ENCODE results near the gene USP6NL. TPM values are rescaled to one million over a fixed set of nuclear protein-coding genes. Genes with fewer than 3 reads are reported as not detected.

The USP6NL gene
- total and polyA plus RNA-seq, 4 donors = 24.6 to 30.8 (median 27.8) TPM

DNA sequence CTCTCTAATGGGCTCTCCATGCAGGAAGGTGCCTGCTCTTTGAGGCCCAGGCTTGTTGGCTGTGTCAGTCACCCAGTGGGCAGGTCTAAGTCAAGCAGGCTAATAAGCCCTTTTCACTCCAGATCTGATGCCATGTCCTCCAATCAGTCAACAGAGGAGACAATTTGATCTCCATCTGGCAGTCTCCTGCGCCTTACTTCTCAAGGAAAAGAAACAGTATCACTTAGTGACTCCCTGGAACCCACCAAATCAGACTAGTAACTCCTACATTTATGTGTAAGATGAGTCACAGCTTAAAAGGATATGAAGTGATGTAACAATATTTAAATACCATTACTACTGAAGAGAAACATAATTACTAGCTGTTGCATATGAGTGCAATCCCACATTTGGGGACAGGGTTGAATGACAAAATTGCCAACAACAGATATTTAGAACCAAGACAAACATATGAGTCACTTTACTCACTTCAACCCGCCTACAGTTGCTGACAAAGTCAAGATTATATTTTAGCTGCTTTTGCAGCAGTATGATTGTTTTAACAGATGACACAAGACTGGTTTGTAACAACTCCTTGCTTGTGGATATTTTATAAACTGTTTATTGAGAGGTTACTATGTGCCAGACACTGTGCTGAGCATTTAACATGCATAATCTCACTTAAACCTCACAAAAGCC, 72.1 kb downstream of the USP6NL start:
- no peaks in the 10 kb centered on the region for H3K9me3 ChIP-seq (ENCODE audit: control insufficient read depth, insufficient read depth, low read length)
- whole genome bisulfite sequencing (ENCODE audit: insufficient coverage) = no CpG with 5 or more reads among the region's 2 CpGs
- no peaks in the 10 kb centered on the region for H3K36me3 ChIP-seq (ENCODE audit: control insufficient read depth, insufficient read depth, low read length)
- H3K4me3 ChIP-seq (ENCODE audit: low read depth, low read length) = no peak overlapping the region
- no peak for DNase-seq (ENCODE audit: low read depth in 4 of 6, low spot score in 6 of 6)
- no peak overlapping the region for H3K27ac ChIP-seq (ENCODE audit: low read depth, low read length)
- no peaks in the 10 kb centered on the region for H3K4me1 ChIP-seq (ENCODE audit: control insufficient read depth, insufficient read depth, low read length)
- H3K27me3 ChIP-seq (ENCODE audit: control insufficient read depth, insufficient read depth, low read length) = no peaks in the 10 kb centered on the region

DNA sequence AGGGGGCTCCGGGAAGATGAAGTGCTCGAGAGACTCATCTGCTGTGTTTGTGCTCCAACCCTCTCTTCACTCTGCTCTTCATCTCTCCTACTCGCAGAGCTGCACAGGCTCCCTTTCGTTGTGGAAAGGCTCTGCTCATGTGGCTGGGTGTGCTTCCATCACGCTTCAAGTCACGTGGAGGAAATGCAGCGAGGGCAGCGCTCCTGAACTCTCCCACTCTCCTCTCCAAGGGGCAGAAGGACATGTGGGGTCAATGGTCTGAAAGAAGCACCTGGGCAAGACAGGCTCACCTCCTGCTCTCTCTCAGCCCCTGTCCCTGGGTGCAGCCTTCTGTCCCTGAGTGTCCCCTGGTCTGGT, 72.6 kb downstream of the USP6NL start:
- Histone ChIP-seq H3K4me1 (ENCODE audit: control insufficient read depth, insufficient read depth, low read length) (no peaks in the 10 kb centered on the region), H3K9me3 (ENCODE audit: control insufficient read depth, insufficient read depth, low read length) (no peaks in the 10 kb centered on the region), H3K36me3 (ENCODE audit: control insufficient read depth, insufficient read depth, low read length) (no peaks in the 10 kb centered on the region), H3K27ac (ENCODE audit: low read depth, low read length) (no peak overlapping the region), H3K27me3 (ENCODE audit: control insufficient read depth, insufficient read depth, low read length) (no peaks in the 10 kb centered on the region), H3K4me3 (ENCODE audit: low read depth, low read length) (no peak overlapping the region)
- no peak for DNase-seq (ENCODE audit: low read depth in 4 of 6, low spot score in 6 of 6)
- 86% methylated on average over 2 of the region's 8 CpGs for WGBS (ENCODE audit: insufficient coverage)

DNA sequence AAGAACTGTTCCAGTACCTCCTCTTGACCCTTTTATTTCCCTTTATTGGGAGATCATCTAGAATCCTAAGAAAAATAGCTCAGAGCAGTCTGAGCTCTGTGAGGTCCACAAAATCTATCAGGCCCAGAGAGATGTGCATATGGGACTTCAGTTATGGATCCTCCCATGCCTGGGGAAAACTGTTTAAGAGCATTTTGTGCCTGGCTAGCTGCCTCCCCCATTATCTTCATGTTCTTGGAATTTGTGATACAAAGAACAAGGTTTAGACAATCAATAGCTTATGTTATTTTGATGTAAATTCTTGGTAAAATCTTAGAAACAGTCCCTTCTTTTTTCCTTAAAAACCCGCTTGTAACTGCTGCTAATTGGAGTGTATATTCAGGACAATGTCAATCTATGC, 75.2 kb downstream of the USP6NL start:
- H3K4me3 ChIP-seq (ENCODE audit: low read depth, low read length) = no peak overlapping the region
- no peak for DNase-seq (ENCODE audit: low read depth in 4 of 6, low spot score in 6 of 6)
- no peaks in the 10 kb centered on the region for H3K4me1 ChIP-seq (ENCODE audit: control insufficient read depth, insufficient read depth, low read length)
- H3K27ac ChIP-seq (ENCODE audit: low read depth, low read length) = no peak overlapping the region
- WGBS (ENCODE audit: insufficient coverage) = no CpG with 5 or more reads among the region's 1 CpG
- H3K9me3 ChIP-seq (ENCODE audit: control insufficient read depth, insufficient read depth, low read length) = no peaks in the 10 kb centered on the region
- H3K27me3 ChIP-seq (ENCODE audit: control insufficient read depth, insufficient read depth, low read length) = no peaks in the 10 kb centered on the region
- no peaks in the 10 kb centered on the region for H3K36me3 ChIP-seq (ENCODE audit: control insufficient read depth, insufficient read depth, low read length)

DNA sequence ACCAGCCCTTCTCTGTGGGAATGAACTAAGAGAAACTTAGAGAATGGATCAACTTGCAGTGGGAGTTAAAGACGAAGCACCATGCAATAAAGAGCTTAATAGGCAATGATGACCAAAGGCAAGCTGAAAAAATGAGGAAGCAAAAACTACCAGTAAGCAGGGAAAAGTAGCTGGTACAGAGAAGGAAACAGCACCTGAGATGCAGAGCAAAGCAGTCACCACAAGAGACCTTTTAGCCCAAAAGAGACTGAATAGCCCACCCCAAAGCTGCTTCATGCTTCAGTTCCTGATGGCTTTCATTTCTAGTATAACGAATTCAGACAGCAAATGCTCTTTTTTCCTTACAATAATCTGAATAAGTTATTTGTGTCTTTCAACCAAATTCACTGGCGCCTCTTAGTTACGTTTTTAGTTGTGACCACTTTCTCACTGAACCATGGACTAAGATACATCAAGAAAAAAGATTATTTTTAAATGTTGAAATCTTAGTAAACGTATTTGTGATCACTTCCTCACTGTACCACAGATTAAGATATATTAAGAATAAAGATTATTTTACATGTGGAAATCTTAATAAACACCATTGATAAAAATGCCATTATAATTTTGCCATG, 76.0 kb downstream of the USP6NL start:
- no peaks in the 10 kb centered on the region for H3K4me1 ChIP-seq (ENCODE audit: control insufficient read depth, insufficient read depth, low read length)
- no peak overlapping the region for H3K27ac ChIP-seq (ENCODE audit: low read depth, low read length)
- 71% methylated on average over 1 of the region's 5 CpGs for WGBS (ENCODE audit: insufficient coverage)
- no peak overlapping the region for H3K4me3 ChIP-seq (ENCODE audit: low read depth, low read length)
- H3K27me3 ChIP-seq (ENCODE audit: control insufficient read depth, insufficient read depth, low read length) = no peaks in the 10 kb centered on the region
- no peaks in the 10 kb centered on the region for H3K36me3 ChIP-seq (ENCODE audit: control insufficient read depth, insufficient read depth, low read length)
- H3K9me3 ChIP-seq (ENCODE audit: control insufficient read depth, insufficient read depth, low read length) = no peaks in the 10 kb centered on the region
- no peak for DNase-seq (ENCODE audit: low read depth in 4 of 6, low spot score in 6 of 6)

DNA sequence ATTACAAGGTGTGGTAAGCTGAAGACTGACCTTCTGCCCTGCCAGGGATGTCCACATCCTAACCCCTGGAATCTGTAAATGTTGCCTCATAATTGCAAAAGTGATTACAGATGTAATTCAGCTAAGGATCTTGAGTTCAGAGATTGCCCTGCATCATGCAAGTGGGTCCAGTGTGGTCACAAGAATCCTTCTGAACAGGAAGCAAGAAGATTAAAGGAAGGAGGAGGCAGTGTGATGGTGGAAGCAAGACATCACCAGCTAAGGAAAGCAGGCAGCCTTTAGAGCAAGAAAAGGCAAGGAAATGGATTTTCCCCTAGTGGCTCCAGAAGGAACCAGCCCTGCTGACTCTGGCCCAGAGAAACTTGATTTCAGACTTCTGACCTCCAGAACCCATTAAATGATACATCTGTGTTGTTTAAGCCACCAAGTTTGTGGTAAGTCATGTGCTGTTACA, 78.1 kb downstream of the USP6NL start:
- Histone ChIP-seq H3K27ac (ENCODE audit: low read depth, low read length) (peak overlapping the region; percentile 82), H3K36me3 (ENCODE audit: control insufficient read depth, insufficient read depth, low read length) (no peaks in the 10 kb centered on the region), H3K27me3 (ENCODE audit: control insufficient read depth, insufficient read depth, low read length) (no peaks in the 10 kb centered on the region), H3K4me3 (ENCODE audit: low read depth, low read length) (no peak overlapping the region), H3K4me1 (ENCODE audit: control insufficient read depth, insufficient read depth, low read length) (no peaks in the 10 kb centered on the region), H3K9me3 (ENCODE audit: control insufficient read depth, insufficient read depth, low read length) (no peaks in the 10 kb centered on the region)
- DNase-seq (ENCODE audit: low read depth in 4 of 6, low spot score in 6 of 6) = no peak

DNA sequence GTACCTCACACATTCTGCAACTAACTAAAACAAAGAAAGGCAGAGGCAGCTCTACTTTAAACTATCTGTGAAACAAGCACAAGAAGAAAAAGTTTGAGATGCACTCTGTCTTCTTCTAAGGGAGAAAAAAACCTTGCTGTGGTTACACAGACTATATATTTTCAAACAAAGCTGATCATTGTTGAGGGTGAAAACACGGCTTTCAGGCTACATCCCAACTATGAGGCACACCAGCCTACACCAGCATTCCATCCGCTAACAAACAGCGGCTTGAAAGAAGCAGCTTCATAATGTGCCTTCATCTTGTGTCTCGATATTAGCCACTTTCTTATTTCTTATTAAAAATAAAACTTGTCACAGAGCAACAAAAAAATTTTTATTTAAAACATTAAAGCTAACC, 79.1 kb downstream of the USP6NL start:
- Histone ChIP-seq H3K27me3 (ENCODE audit: control insufficient read depth, insufficient read depth, low read length) (no peaks in the 10 kb centered on the region), H3K36me3 (ENCODE audit: control insufficient read depth, insufficient read depth, low read length) (no peaks in the 10 kb centered on the region), H3K4me3 (ENCODE audit: low read depth, low read length) (peak overlapping the region; percentile 37), H3K27ac (ENCODE audit: low read depth, low read length) (peak overlapping the region; percentile 82), H3K4me1 (ENCODE audit: control insufficient read depth, insufficient read depth, low read length) (no peaks in the 10 kb centered on the region), H3K9me3 (ENCODE audit: control insufficient read depth, insufficient read depth, low read length) (no peaks in the 10 kb centered on the region)
- WGBS (ENCODE audit: insufficient coverage) = 0% methylated on average over 1 of the region's 4 CpGs
- peak in 4 of 6 donors; percentile 5 to 53 (median 32) for DNase-seq (ENCODE audit: low read depth in 4 of 6, low spot score in 6 of 6)

DNA sequence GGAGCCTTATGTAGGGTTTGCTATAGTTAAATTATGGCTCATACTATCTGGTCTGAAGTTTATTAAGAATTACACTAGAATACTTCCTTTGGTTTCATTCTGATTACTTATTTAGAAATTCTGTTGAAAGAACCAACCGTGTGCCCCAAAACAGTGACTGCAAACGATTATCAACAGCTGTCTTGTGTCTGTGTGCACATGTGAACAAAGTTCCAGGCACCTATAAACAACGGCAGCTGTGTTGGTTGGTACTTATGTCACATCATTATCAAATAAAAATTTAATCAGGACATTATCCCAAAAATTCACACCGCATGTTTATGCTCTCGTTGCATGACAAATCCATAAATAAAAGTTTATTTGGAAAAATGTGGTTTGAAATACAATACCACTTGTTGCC, 80.6 kb downstream of the USP6NL start:
- H3K27me3 ChIP-seq (ENCODE audit: control insufficient read depth, insufficient read depth, low read length) = no peaks in the 10 kb centered on the region

DNA sequence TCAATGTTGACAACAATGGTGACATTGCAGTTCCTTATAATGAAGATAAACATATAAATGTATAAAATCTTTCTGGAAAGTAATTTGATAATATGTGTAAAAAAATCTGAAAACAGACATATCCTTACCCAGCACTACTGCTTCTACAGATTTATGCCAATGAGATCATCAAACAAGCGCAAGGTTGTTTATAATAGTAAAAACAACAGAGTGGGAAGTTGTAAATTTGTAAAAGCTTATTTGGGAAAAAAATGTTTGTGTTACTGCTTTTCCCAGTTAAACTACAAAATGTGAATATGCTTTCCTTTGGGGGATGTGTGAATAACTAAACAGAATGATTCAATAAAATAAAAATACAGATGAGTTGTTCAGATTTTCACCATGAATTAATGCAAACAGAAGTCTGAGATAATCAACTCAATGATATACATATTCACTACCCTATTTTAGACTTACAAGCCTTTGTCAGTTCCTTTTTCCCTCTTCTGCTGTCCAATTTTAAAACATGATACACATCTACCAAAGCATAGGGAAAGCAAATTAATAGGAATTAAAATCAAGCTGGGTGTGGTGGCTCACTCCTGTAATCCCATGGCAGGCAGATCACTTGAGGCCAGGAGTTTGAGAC, 82.1 kb downstream of the USP6NL start:
- Histone ChIP-seq H3K4me3 (ENCODE audit: low read depth, low read length) (peak overlapping the region; percentile 4), H3K27ac (ENCODE audit: low read depth, low read length) (no peak overlapping the region), H3K9me3 (ENCODE audit: control insufficient read depth, insufficient read depth, low read length) (no peaks in the 10 kb centered on the region), H3K36me3 (ENCODE audit: control insufficient read depth, insufficient read depth, low read length) (no peaks in the 10 kb centered on the region), H3K4me1 (ENCODE audit: control insufficient read depth, insufficient read depth, low read length) (no peaks in the 10 kb centered on the region), H3K27me3 (ENCODE audit: control insufficient read depth, insufficient read depth, low read length) (no peaks in the 10 kb centered on the region)
- DNase-seq (ENCODE audit: low read depth in 4 of 6, low spot score in 6 of 6) = no peak
- WGBS (ENCODE audit: insufficient coverage) = no CpG with 5 or more reads among the region's 1 CpG

More for the DNA sequence above, 80.6 kb downstream of the USP6NL start:
- no peaks in the 10 kb centered on the region for H3K4me1 ChIP-seq (ENCODE audit: control insufficient read depth, insufficient read depth, low read length)
- no peaks in the 10 kb centered on the region for H3K9me3 ChIP-seq (ENCODE audit: control insufficient read depth, insufficient read depth, low read length)
- no peaks in the 10 kb centered on the region for H3K36me3 ChIP-seq (ENCODE audit: control insufficient read depth, insufficient read depth, low read length)
- H3K27ac ChIP-seq (ENCODE audit: low read depth, low read length) = no peak overlapping the region
- H3K4me3 ChIP-seq (ENCODE audit: low read depth, low read length) = peak overlapping the region; percentile 37
- DNase-seq (ENCODE audit: low read depth in 4 of 6, low spot score in 6 of 6) = no peak
- no CpG with 5 or more reads among the region's 5 CpGs for WGBS (ENCODE audit: insufficient coverage)

DNA sequence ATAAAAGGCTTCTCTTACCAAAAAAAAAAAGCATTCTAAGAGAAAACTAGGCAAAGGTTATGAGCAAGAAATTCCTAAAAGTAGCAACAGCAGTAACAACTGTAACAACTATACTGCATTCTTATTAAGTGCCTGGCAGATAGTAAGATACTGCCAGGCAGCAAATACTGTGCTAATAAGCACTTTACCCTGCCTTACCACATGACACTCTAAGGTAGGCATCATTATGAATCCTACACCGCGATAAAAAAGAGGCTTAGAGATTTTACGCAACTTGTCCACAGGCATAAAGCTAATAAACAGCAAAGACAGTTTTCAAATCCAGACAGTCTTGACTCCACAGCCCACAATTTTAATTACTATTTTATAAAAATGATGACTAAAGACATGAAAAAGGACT, 83.2 kb downstream of the USP6NL start:
- H3K4me1 ChIP-seq (ENCODE audit: control insufficient read depth, insufficient read depth, low read length) = no peaks in the 10 kb centered on the region
- H3K36me3 ChIP-seq (ENCODE audit: control insufficient read depth, insufficient read depth, low read length) = no peaks in the 10 kb centered on the region
- no peak overlapping the region for H3K27ac ChIP-seq (ENCODE audit: low read depth, low read length)
- no peaks in the 10 kb centered on the region for H3K27me3 ChIP-seq (ENCODE audit: control insufficient read depth, insufficient read depth, low read length)
- no peak for DNase-seq (ENCODE audit: low read depth in 4 of 6, low spot score in 6 of 6)
- no peak overlapping the region for H3K4me3 ChIP-seq (ENCODE audit: low read depth, low read length)
- no CpG with 5 or more reads among the region's 3 CpGs for WGBS (ENCODE audit: insufficient coverage)
- no peaks in the 10 kb centered on the region for H3K9me3 ChIP-seq (ENCODE audit: control insufficient read depth, insufficient read depth, low read length)

All from spinal cord (tissue), 10 donors.